HAP-1 (cell line): ENCODE results near the gene LNP1.
A peak's percentile ranks its signal among the peaks of the same experiment; 100 is the strongest.
"Not testable (repeated sequence)": the region's sequence is repeated elsewhere in the genome, so short reads cannot be mapped to it uniquely, and the experiment has no call there.

Experiments
- DNase-seq, 2 experiments: peaks; one replicate each; pipeline ENCODE4 v3.0.0-alpha.2; 2016 to 2020; ENCODE audit warnings: low spot score in 2 of 2
- H3K27me3 ChIP-seq: fragments of 250-450 bp; sonication (Bioruptor Pico); 2 replicates; pipeline ENCODE4 v1.5.1; 2020; ENCODE audit warnings: low read depth, mild to moderate bottlenecking, moderate library complexity
- H3K36me3 ChIP-seq: fragments of 250-450 bp; sonication (Bioruptor Pico); replicated peaks from 2 replicates; pipeline ENCODE4 v1.5.1; 2020; ENCODE audit warnings: mild to moderate bottlenecking
- H3K4me1 ChIP-seq: fragments of 250-450 bp; sonication (Bioruptor Pico); 2 replicates; pipeline ENCODE4 v1.5.1; 2020; ENCODE audit warnings: mild to moderate bottlenecking
- H3K4me3 ChIP-seq: fragments of 250-450 bp; sonication (Bioruptor Pico); 2 replicates; pipeline ENCODE4 v1.5.1; 2020; ENCODE audit warnings: mild to moderate bottlenecking, moderate library complexity
- H3K9me3 ChIP-seq: fragments of 250-450 bp; sonication (Bioruptor Pico); 2 replicates; pipeline ENCODE4 v1.5.1; 2020; ENCODE audit warnings: mild to moderate bottlenecking, moderate library complexity
- in situ Hi-C: fragments of 300-500 bp; cut with MboI; formaldehyde crosslinking; loops from 3 replicates; pipeline ENCODE4 v1.14.3; 2020; ENCODE audit warnings: low sequenced_read_pairs, inconsistent platforms, mixed read lengths

LNP1 gene

GRCh38 chr3:100463002-100463401 is 61.7 kb downstream of the LNP1 start:
- no peaks in the 10 kb centered on the region for H3K9me3 ChIP-seq
- in situ Hi-C loops: loop anchor here (5.0 kb wide), 1 partner anchor 124 kb away; no protein-coding TSS in a partner anchor
- no peaks in the 10 kb centered on the region for H3K27me3 ChIP-seq
- H3K4me1 ChIP-seq: no peaks in the 10 kb centered on the region
- H3K36me3 ChIP-seq: no peaks in the 10 kb centered on the region
- DNase-seq: peak; percentile 48 to 73
- no peak overlapping the region for H3K4me3 ChIP-seq

- in situ Hi-C loops: loop anchor here (5.0 kb wide), 1 partner anchor 124 kb away; no protein-coding TSS in a partner anchor
- no peak for DNase-seq
These were observed 62.4 kb downstream of the LNP1 start for GRCh38 chr3:100463646-100464155.

GRCh38 chr3:100465892-100466777 is 64.8 kb downstream of the LNP1 start:
- no peaks in the 10 kb centered on the region for H3K4me1 ChIP-seq
- DNase-seq: no peak
- in situ Hi-C loops: no loop called here
- no peaks in the 10 kb centered on the region for H3K36me3 ChIP-seq
- no peaks in the 10 kb centered on the region for H3K9me3 ChIP-seq
- no peaks in the 10 kb centered on the region for H3K27me3 ChIP-seq
- no peak overlapping the region for H3K4me3 ChIP-seq

More at GRCh38 chr3:100463646-100464155, 62.4 kb downstream of the LNP1 start:
- no peak overlapping the region for H3K4me3 ChIP-seq
- no peaks in the 10 kb centered on the region for H3K4me1 ChIP-seq
- no peaks in the 10 kb centered on the region for H3K36me3 ChIP-seq
- H3K9me3 ChIP-seq: no peaks in the 10 kb centered on the region
- H3K27me3 ChIP-seq: no peaks in the 10 kb centered on the region

- DNase-seq: no peak
- Histone ChIP-seq H3K4me3 (no peak overlapping the region), H3K4me1 (no peaks in the 10 kb centered on the region), H3K36me3 (no peaks in the 10 kb centered on the region), H3K27me3 (no peaks in the 10 kb centered on the region), H3K9me3 (no peaks in the 10 kb centered on the region)
- in situ Hi-C loops: no loop called here
These were observed 65.8 kb downstream of the LNP1 start for GRCh38 chr3:100467133-100467532.

- no peak overlapping the region for H3K4me3 ChIP-seq
- H3K9me3 ChIP-seq: no peaks in the 10 kb centered on the region
- H3K36me3 ChIP-seq: no peaks in the 10 kb centered on the region
- no peaks in the 10 kb centered on the region for H3K4me1 ChIP-seq
- H3K27me3 ChIP-seq: no peaks in the 10 kb centered on the region
- in situ Hi-C loops: no loop called here
- DNase-seq: no peak
These were observed 67.3 kb downstream of the LNP1 start for GRCh38 chr3:100468676-100469075.

GRCh38 chr3:100470951-100471350 is 69.6 kb downstream of the LNP1 start:
- no peaks in the 10 kb centered on the region for H3K4me1 ChIP-seq
- in situ Hi-C loops: no loop called here
- no peaks in the 10 kb centered on the region for H3K27me3 ChIP-seq
- H3K9me3 ChIP-seq: no peaks in the 10 kb centered on the region
- H3K36me3 ChIP-seq: no peaks in the 10 kb centered on the region
- H3K4me3 ChIP-seq: no peak overlapping the region
- DNase-seq: no peak

GRCh38 chr3:100471444-100471843 is 70.1 kb downstream of the LNP1 start:
- Histone ChIP-seq H3K9me3 (no peaks in the 10 kb centered on the region), H3K4me1 (no peaks in the 10 kb centered on the region), H3K27me3 (no peaks in the 10 kb centered on the region), H3K36me3 (no peaks in the 10 kb centered on the region), H3K4me3 (no peak overlapping the region)
- in situ Hi-C loops: no loop called here
- DNase-seq: no peak

- H3K4me3 ChIP-seq, H3K4me1 ChIP-seq, H3K27me3 ChIP-seq, H3K36me3 ChIP-seq, DNase-seq, H3K9me3 ChIP-seq, in situ Hi-C loops: not testable (repeated sequence)
These were observed 76.6 kb downstream of the LNP1 start for GRCh38 chr3:100477851-100478360.

GRCh38 chr3:100478521-100478920 is 77.2 kb downstream of the LNP1 start:
- H3K4me3 ChIP-seq, in situ Hi-C loops, H3K4me1 ChIP-seq, H3K27me3 ChIP-seq, H3K36me3 ChIP-seq, H3K9me3 ChIP-seq, DNase-seq: not testable (repeated sequence)

- in situ Hi-C loops: no loop called here
- Histone ChIP-seq H3K9me3 (no peaks in the 10 kb centered on the region), H3K4me1 (no peaks in the 10 kb centered on the region; the same call in none of the 2 replicates), H3K36me3 (no peaks in the 10 kb centered on the region), H3K4me3 (no peak overlapping the region), H3K27me3 (peaks cover 8% of the 10 kb centered on the region; the same call in 1 of the 2 replicates)
- DNase-seq: no peak
These were observed 78.7 kb downstream of the LNP1 start for GRCh38 chr3:100480081-100480480.

GRCh38 chr3:100482176-100482575 is 80.8 kb downstream of the LNP1 start:
- no peak overlapping the region for H3K4me3 ChIP-seq
- in situ Hi-C loops: no loop called here
- H3K9me3 ChIP-seq: no peaks in the 10 kb centered on the region
- DNase-seq: no peak
- H3K27me3 ChIP-seq: peaks cover 8% of the 10 kb centered on the region; the same call in 1 of the 2 replicates
- H3K4me1 ChIP-seq: no peaks in the 10 kb centered on the region; the same call in none of the 2 replicates
- H3K36me3 ChIP-seq: no peaks in the 10 kb centered on the region

- Histone ChIP-seq H3K4me1 (no peaks in the 10 kb centered on the region; the same call in none of the 2 replicates), H3K9me3 (no peaks in the 10 kb centered on the region), H3K27me3 (peaks cover 8% of the 10 kb centered on the region; the same call in 1 of the 2 replicates), H3K4me3 (no peak overlapping the region), H3K36me3 (no peaks in the 10 kb centered on the region)
- in situ Hi-C loops: no loop called here
- DNase-seq: no peak
These were observed 82.2 kb downstream of the LNP1 start for GRCh38 chr3:100483529-100483928.

GRCh38 chr3:100486808-100487207 is 85.5 kb downstream of the LNP1 start:
- in situ Hi-C loops: no loop called here
- H3K4me3 ChIP-seq: no peak overlapping the region
- peaks cover 2% of the 10 kb centered on the region; the same call in 1 of the 2 replicates for H3K27me3 ChIP-seq

GRCh38 chr3:100489118-100489517 is 87.8 kb downstream of the LNP1 start:
- in situ Hi-C loops: no loop called here
- H3K27me3 ChIP-seq: no peaks in the 10 kb centered on the region; the same call in 1 of the 2 replicates

More at GRCh38 chr3:100486808-100487207, 85.5 kb downstream of the LNP1 start:
- Histone ChIP-seq H3K4me1 (peaks cover 3% of the 10 kb centered on the region; the same call in 1 of the 2 replicates), H3K9me3 (no peaks in the 10 kb centered on the region), H3K36me3 (no peaks in the 10 kb centered on the region)
- DNase-seq: no peak

More at GRCh38 chr3:100489118-100489517, 87.8 kb downstream of the LNP1 start:
- H3K4me1 ChIP-seq: peaks cover 4% of the 10 kb centered on the region; the same call in 1 of the 2 replicates
- no peaks in the 10 kb centered on the region for H3K36me3 ChIP-seq
- H3K4me3 ChIP-seq: no peak overlapping the region
- DNase-seq: no peak
- H3K9me3 ChIP-seq: no peaks in the 10 kb centered on the region
